ENCODE results near the gene CCSER2.
A peak's percentile ranks its signal among the peaks of the same experiment; 100 is the strongest.
"Not testable (repeated sequence)": the region's sequence is repeated elsewhere in the genome, so short reads cannot be mapped to it uniquely, and the experiment has no call there.

Gene CCSER2

GRCh38 chr10:84397735-84398144 is 69.4 kb downstream of the CCSER2 start:
- no peak for DNase-seq

GRCh38 chr10:84398696-84399095 is 70.3 kb downstream of the CCSER2 start:
- DNase-seq, result no peak

- no peak for DNase-seq
These were observed 73.6 kb downstream of the CCSER2 start for GRCh38 chr10:84401854-84402611.

GRCh38 chr10:84404783-84405182 is 76.4 kb downstream of the CCSER2 start:
- DNase-seq, result no peak

GRCh38 chr10:84405662-84406061 is 77.3 kb downstream of the CCSER2 start:
- no peak for DNase-seq

- DNase-seq, result no peak
These were observed 78.2 kb downstream of the CCSER2 start for GRCh38 chr10:84406561-84406960.

- DNase-seq, result no peak
These were observed 79.1 kb downstream of the CCSER2 start for GRCh38 chr10:84407388-84408049.

GRCh38 chr10:84412482-84412881 is 84.1 kb downstream of the CCSER2 start:
- no peak for DNase-seq

- not testable (repeated sequence) for DNase-seq
These were observed 85.7 kb downstream of the CCSER2 start for GRCh38 chr10:84414110-84414509.

- no peak for DNase-seq
These were observed 87.3 kb downstream of the CCSER2 start for GRCh38 chr10:84415539-84416244.

- DNase-seq, result no peak
These were observed 87.8 kb downstream of the CCSER2 start for GRCh38 chr10:84416245-84416555.

- no peak for DNase-seq
These were observed 95.3 kb downstream of the CCSER2 start for GRCh38 chr10:84423719-84424118.

GRCh38 chr10:84424731-84425167 is 96.4 kb downstream of the CCSER2 start:
- DNase-seq, result no peak

- DNase-seq, result no peak
These were observed 99.7 kb downstream of the CCSER2 start for GRCh38 chr10:84427903-84428650.

- DNase-seq, result no peak
These were observed 100.3 kb downstream of the CCSER2 start for GRCh38 chr10:84428711-84429110.

- peak in 1 of 2 experiments; percentile 10 for DNase-seq
These were observed 101.6 kb downstream of the CCSER2 start for GRCh38 chr10:84429926-84430520.

GRCh38 chr10:84432891-84433290 is 104.5 kb downstream of the CCSER2 start:
- no peak for DNase-seq

- DNase-seq, result no peak
These were observed 112.4 kb downstream of the CCSER2 start for GRCh38 chr10:84440781-84441180.

GRCh38 chr10:84447701-84448400 is 119.5 kb downstream of the CCSER2 start:
- no peak for DNase-seq

- not testable (repeated sequence) for DNase-seq
These were observed 121.0 kb downstream of the CCSER2 start for GRCh38 chr10:84449351-84449750.

GRCh38 chr10:84452003-84452402 is 123.6 kb downstream of the CCSER2 start:
- DNase-seq, result no peak

- DNase-seq, result no peak
These were observed 124.9 kb downstream of the CCSER2 start for GRCh38 chr10:84453303-84453702.
